HG03196 (cell line): ENCODE results near the gene TCF25.

Experiments
- ATAC-seq: cut with Tn5 transposase; IDR thresholded peaks from one replicate; pipeline ENCODE4 v1.9.1; 2021; ENCODE audit not compliant: unreplicated experiment

The TCF25 gene

GRCh38 chr16:89936034-89936433, 62.6 kb downstream of the TCF25 start:
- ATAC-seq = no peak

GRCh38 chr16:89936508-89936907, 63.1 kb downstream of the TCF25 start:
- ATAC-seq = no peak

- no peak for ATAC-seq
Measured at GRCh38 chr16:89936981-89937380, 63.6 kb downstream of the TCF25 start.

- no peak for ATAC-seq
Measured at GRCh38 chr16:89938175-89938885, 64.9 kb downstream of the TCF25 start.

GRCh38 chr16:89944773-89945172, 71.4 kb downstream of the TCF25 start:
- no peak for ATAC-seq

- ATAC-seq = no peak
Measured at GRCh38 chr16:89945654-89946053, 72.3 kb downstream of the TCF25 start.

GRCh38 chr16:89946515-89946914, 73.1 kb downstream of the TCF25 start:
- no peak for ATAC-seq

- no peak for ATAC-seq
Measured at GRCh38 chr16:89949121-89949742, 75.8 kb downstream of the TCF25 start.

- ATAC-seq = no peak
Measured at GRCh38 chr16:89949756-89950155, 76.4 kb downstream of the TCF25 start.

GRCh38 chr16:89951509-89951908, 78.1 kb downstream of the TCF25 start:
- no peak for ATAC-seq

- no peak for ATAC-seq
Measured at GRCh38 chr16:89952049-89952448, 78.7 kb downstream of the TCF25 start.

GRCh38 chr16:89952551-89952950, 79.2 kb downstream of the TCF25 start:
- ATAC-seq = no peak

GRCh38 chr16:89953671-89954406, 80.4 kb downstream of the TCF25 start:
- no peak for ATAC-seq

- ATAC-seq = no peak
Measured at GRCh38 chr16:89954462-89954861, 81.1 kb downstream of the TCF25 start.

- ATAC-seq = no peak
Measured at GRCh38 chr16:89955001-89955685, 81.8 kb downstream of the TCF25 start.

- no peak for ATAC-seq
Measured at GRCh38 chr16:89956505-89957215, 83.3 kb downstream of the TCF25 start.

GRCh38 chr16:89957216-89957785, 83.9 kb downstream of the TCF25 start:
- ATAC-seq = no peak

- ATAC-seq = no peak
Measured at GRCh38 chr16:89958068-89958467, 84.7 kb downstream of the TCF25 start.

- ATAC-seq = no peak
Measured at GRCh38 chr16:89958596-89958995, 85.2 kb downstream of the TCF25 start.

GRCh38 chr16:89960966-89961365, 87.6 kb downstream of the TCF25 start:
- no peak for ATAC-seq
